Ovary (tissue), 3 donors: ENCODE measurements around the gene ADRA2C.

Source experiments
- CTCF ChIP-seq, 3 donors: fragments of 450-650 bp in 2 of 3; fragments of 200-600 bp in 1 of 3; IDR thresholded peaks; one replicate each; pipeline versions ENCODE4 v1.5.1 to v1.8.0; 2016 to 2022; ENCODE audit warnings: antibody characterized with exemption in 3 of 3, mild to moderate bottlenecking in 1 of 3
- POLR2A ChIP-seq: fragments of 450-650 bp; IDR thresholded peaks from one replicate; pipeline ENCODE4 v1.6.1; 2017; ENCODE audit warnings: antibody characterized with exemption, mild to moderate bottlenecking, moderate library complexity
- donor health status: DM: no; HTN: no; CAD: no.

- TF ChIP-seq CTCF (IDR thresholded peaks at IDR 0.05) = no peak
- TF ChIP-seq POLR2A = no peak
These were observed 25.8 kb downstream of the ADRA2C start for GRCh38 chr4:3791910-3792542.
